ENCODE data around the gene PRKCH. TPM values are rescaled to one million over a fixed set of nuclear protein-coding genes. Genes with fewer than 3 reads are reported as not detected.
A peak's percentile ranks its signal among the peaks of the same experiment; 100 is the strongest.

Gene PRKCH
- polyA plus RNA-seq, 6 donors from 2014 or later: 0.59 to 2.8 (median 2.1) TPM

DNA sequence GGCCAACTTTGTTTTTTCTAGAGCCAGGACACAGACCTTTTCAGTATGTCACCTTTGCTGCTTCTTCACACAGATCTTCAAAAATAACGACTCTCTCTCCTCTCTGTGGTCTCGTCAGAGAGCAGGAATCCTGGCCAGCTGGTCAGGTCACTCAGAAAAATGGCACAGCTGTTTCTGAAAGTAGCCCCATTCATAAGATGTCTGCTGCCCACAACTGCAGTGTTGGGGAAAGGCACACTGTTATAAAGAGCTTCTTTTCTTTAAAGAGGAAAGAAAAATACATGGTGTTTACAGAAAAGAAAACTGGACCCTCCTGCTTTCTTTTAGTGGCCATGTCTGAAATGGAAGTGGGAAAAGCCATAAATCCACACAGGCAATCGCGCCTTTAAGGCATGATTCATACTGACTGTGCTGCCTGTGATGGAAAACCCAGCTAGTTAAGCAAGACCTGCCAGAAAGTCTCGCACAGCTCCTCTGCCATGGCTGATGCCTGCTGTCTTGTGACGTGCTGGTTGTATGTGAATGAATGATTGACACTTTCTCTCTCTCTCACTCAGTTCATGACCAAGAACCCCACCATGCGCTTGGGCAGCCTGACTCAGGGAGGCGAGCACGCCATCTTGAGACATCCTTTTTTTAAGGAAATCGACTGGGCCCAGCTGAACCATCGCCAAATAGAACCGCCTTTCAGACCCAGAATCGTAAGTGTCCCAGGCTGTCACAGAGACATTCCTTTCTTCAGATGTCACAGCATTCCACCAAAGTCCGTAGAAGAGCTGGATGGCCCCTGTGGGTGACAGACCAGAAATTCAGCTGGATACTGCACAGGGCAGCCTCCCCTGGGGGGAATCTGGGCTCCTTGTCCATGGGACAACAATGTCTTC is 226.0 kb downstream of the PRKCH start:
- peaks cover 6 to 27% (median 21%) of the 10 kb centered on the region in 3 donors for H3K4me1 Mint-ChIP-seq
- ATAC-seq (ENCODE audit: low read depth in 2 of 2) (no peak), DNase-seq (no peak)
- peak overlapping the region in 2 of 6 donors; percentile 18 to 78 for H3K27ac Mint-ChIP-seq
- H3K36me3 Mint-ChIP-seq: no peaks in the 10 kb centered on the region
- H3K27me3 Mint-ChIP-seq: no peaks in the 10 kb centered on the region
- peaks cover 0 to 2% (median 0%) of the 10 kb centered on the region in 7 donors for H3K9me3 Mint-ChIP-seq
- no peak overlapping the region for H3K4me3 Mint-ChIP-seq

GRCh38 chr14:61549425-61549824 is 228.0 kb downstream of the PRKCH start:
- no peaks in the 10 kb centered on the region for H3K27me3 Mint-ChIP-seq

GRCh38 chr14:61551384-61551783 is 230.0 kb downstream of the PRKCH start:
- DNase-seq (no peak), ATAC-seq (ENCODE audit: low read depth in 2 of 2) (no peak)
- peaks cover 0 to 2% (median 0%) of the 10 kb centered on the region in 7 donors for H3K9me3 Mint-ChIP-seq
- H3K27me3 Mint-ChIP-seq: no peaks in the 10 kb centered on the region
- H3K4me3 Mint-ChIP-seq: no peak overlapping the region
- peaks cover 34 to 64% (median 57%) of the 10 kb centered on the region in 3 donors for H3K4me1 Mint-ChIP-seq
- no peaks in the 10 kb centered on the region for H3K36me3 Mint-ChIP-seq
- H3K27ac Mint-ChIP-seq: peak overlapping the region; percentile 17 to 97 (median 90)

More at GRCh38 chr14:61549425-61549824, 228.0 kb downstream of the PRKCH start:
- ATAC-seq (ENCODE audit: low read depth in 2 of 2) (no peak), DNase-seq (no peak)
- Mint-ChIP-seq H3K9me3 (peaks cover 0 to 2% (median 0%) of the 10 kb centered on the region in 7 donors), H3K36me3 (no peaks in the 10 kb centered on the region), H3K4me1 (peaks cover 25 to 47% (median 41%) of the 10 kb centered on the region in 3 donors), H3K4me3 (no peak overlapping the region), H3K27ac (peak overlapping the region in 2 of 6 donors; percentile 42 to 72)

DNA sequence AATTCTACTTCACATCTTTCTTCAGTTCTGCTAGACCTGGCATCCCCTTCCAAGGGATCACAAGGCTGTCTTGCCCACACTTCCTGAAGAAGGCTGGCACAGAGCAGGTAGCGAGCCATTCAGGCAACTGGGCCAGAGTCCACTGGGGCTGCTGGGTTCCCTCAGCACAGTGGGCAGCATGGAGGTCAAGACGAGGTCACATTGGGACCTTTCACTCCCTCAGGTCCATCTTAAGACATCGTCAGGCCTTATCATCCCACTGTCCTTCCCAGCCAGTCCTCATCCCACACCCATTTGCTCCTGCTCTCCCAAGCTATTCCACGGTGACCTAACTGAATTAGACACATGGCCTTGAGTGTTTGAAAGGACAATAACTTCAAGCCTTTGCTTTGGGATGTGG is 230.9 kb downstream of the PRKCH start:
- DNase-seq (no peak), ATAC-seq (ENCODE audit: low read depth in 2 of 2) (no peak)
- peak overlapping the region in 1 of 8 donors; percentile 87 for H3K4me3 Mint-ChIP-seq
- H3K36me3 Mint-ChIP-seq: no peaks in the 10 kb centered on the region
- peaks cover 0 to 2% (median 0%) of the 10 kb centered on the region in 7 donors for H3K9me3 Mint-ChIP-seq
- H3K4me1 Mint-ChIP-seq: peaks cover 38 to 66% (median 62%) of the 10 kb centered on the region in 3 donors
- H3K27ac Mint-ChIP-seq: peak overlapping the region; percentile 93 to 99 (median 96)
- no peaks in the 10 kb centered on the region for H3K27me3 Mint-ChIP-seq

GRCh38 chr14:61553730-61554641 is 232.6 kb downstream of the PRKCH start:
- Mint-ChIP-seq H3K27me3 (no peaks in the 10 kb centered on the region), H3K36me3 (no peaks in the 10 kb centered on the region), H3K4me3 (peak overlapping the region in 7 of 8 donors; percentile 70 to 89 (median 83)), H3K9me3 (peaks cover 0 to 2% (median 0%) of the 10 kb centered on the region in 7 donors), H3K27ac (peak overlapping the region; percentile 93 to 99 (median 96)), H3K4me1 (peaks cover 42 to 71% (median 65%) of the 10 kb centered on the region in 3 donors)
- DNase-seq: no peak
- no peak for ATAC-seq (ENCODE audit: low read depth in 2 of 2)

DNA sequence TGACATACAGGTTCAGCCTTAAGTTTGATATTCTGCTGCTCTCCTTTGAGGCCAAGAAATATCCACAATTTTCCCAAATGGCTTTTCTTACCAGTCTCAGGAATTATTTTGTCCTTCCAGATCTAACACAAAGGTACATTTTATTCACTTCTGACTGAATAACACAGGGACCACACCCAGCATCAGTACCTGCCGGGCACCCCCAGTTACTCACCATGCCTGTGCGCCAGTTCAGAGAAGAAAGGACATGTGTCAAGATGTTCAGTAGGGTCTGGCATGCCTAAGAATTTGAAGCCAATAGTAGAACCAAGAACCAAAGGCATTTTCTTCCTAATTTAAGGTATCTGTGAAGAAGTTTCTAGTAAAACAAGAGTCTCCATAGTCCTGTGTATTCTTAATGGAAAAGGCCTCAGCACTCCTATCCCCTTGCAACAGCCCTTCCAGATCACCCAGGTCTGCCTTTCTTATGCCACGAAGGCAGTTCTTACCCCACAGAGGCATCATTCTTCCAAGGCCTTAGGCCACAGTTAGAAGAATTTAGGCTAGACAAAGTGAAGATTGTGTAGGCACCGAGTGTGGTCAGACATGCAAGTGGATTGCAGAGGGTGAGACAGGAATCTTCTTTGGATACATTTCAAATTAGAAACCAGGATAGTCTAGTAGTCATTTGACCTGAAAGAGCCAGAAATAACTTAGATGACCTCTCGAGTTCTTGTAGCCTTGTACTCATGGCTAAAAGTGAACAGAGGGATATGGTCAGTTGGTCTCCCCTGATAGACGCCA is 233.9 kb downstream of the PRKCH start:
- ATAC-seq (ENCODE audit: low read depth in 2 of 2) (no peak), DNase-seq (no peak)
- H3K4me1 Mint-ChIP-seq: peaks cover 36 to 68% (median 65%) of the 10 kb centered on the region in 3 donors
- no peaks in the 10 kb centered on the region for H3K36me3 Mint-ChIP-seq
- H3K27me3 Mint-ChIP-seq: no peaks in the 10 kb centered on the region
- H3K4me3 Mint-ChIP-seq: peak overlapping the region in 3 of 8 donors; percentile 23 to 57 (median 30)
- H3K9me3 Mint-ChIP-seq: peaks cover 0 to 2% (median 0%) of the 10 kb centered on the region in 7 donors
- peak overlapping the region in 5 of 6 donors; percentile 34 to 87 (median 43) for H3K27ac Mint-ChIP-seq

DNA sequence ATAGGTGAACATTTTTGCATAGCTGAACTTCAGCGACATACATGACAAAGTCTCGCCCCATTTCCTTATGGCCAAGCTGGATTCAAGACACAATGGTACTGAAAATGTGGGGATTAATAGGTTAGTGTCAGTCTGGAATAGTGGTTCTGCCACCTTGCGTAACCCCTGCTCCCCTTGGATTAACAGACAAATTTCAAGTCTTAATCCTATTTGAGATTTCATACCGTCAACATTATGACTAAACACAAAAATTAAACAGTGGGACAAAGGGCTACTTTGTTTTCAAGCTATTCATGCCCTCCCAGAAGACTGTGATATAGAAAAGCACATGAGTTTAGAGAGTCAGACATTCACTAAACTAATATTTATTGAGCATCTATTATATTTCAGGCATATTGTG is 235.1 kb downstream of the PRKCH start:
- H3K27ac Mint-ChIP-seq: peak overlapping the region in 2 of 6 donors; percentile 48 to 63
- H3K36me3 Mint-ChIP-seq: no peaks in the 10 kb centered on the region
- no peaks in the 10 kb centered on the region for H3K27me3 Mint-ChIP-seq
- ATAC-seq (ENCODE audit: low read depth in 2 of 2): no peak
- DNase-seq: no peak
- no peak overlapping the region for H3K4me3 Mint-ChIP-seq
- H3K9me3 Mint-ChIP-seq: peaks cover 0 to 2% (median 0%) of the 10 kb centered on the region in 7 donors
- peaks cover 36 to 62% (median 55%) of the 10 kb centered on the region in 3 donors for H3K4me1 Mint-ChIP-seq

DNA sequence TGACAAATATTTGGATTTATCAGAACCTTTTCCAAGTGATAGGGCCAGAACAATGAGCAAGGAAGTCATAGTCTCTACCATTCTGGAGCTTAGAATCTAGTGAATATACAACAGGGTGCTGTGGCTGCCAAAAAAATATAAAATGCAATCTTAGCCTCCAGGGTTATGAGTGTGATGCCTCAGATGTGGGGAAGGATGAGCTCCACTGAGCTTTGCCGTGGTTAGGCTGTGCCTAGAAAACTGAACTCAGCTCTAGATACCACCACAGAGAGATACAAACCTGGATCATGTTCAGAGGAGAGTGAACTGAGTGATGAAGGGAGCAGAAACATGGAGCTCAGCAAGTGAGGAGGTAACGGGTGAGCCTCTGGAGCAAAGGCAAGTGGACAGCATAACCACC is 235.9 kb downstream of the PRKCH start:
- no peak overlapping the region for H3K4me3 Mint-ChIP-seq
- H3K27ac Mint-ChIP-seq: peak overlapping the region in 3 of 6 donors; percentile 5 to 55 (median 48)
- H3K36me3 Mint-ChIP-seq: no peaks in the 10 kb centered on the region
- H3K4me1 Mint-ChIP-seq: peaks cover 41 to 56% (median 52%) of the 10 kb centered on the region in 3 donors
- no peaks in the 10 kb centered on the region for H3K27me3 Mint-ChIP-seq
- DNase-seq (no peak), ATAC-seq (ENCODE audit: low read depth in 2 of 2) (no peak)
- H3K9me3 Mint-ChIP-seq: no peaks in the 10 kb centered on the region

DNA sequence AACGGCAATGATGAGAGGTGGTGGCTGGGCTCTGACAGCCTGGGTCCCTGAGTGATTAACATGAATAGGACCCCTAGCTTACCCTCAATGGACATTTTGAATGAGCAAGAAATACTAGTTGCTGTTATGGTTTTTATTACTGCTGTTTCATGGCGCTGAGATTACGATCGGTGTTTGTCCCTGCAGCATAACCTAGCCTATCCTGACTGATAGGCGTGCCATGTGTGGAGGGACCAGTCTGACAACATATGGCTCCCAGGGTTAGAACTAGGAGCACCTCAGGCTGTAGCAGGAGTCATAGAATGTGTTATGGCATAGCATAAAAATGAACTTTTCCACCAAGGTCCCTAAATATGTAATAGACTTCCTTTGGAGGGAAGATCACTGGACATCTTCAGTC is 236.5 kb downstream of the PRKCH start:
- no peaks in the 10 kb centered on the region for H3K9me3 Mint-ChIP-seq
- H3K4me3 Mint-ChIP-seq: no peak overlapping the region
- DNase-seq (no peak), ATAC-seq (ENCODE audit: low read depth in 2 of 2) (no peak)
- H3K4me1 Mint-ChIP-seq: peaks cover 38 to 52% (median 50%) of the 10 kb centered on the region in 3 donors
- H3K27ac Mint-ChIP-seq: peak overlapping the region in 1 of 6 donors; percentile 22
- no peaks in the 10 kb centered on the region for H3K36me3 Mint-ChIP-seq
- H3K27me3 Mint-ChIP-seq: no peaks in the 10 kb centered on the region

DNA sequence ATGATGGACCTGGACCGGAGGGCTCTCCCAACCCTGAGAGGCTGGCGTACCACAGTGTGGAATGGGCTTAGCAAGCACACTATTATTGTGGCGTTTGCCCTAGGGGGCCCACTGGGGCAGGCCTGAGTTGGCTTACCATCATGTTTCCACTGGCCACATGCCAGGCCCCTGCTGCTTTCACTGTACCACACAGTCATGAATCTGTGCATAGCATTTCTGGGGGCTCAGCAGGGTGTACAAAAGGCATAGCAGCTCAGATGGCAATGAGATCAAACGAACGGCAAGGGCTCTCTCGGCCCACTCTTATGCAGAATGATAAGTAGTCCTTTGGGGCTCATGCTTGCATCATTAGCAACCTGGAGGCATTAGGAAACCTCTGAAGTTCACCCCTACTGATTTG is 236.9 kb downstream of the PRKCH start:
- peaks cover 35 to 50% (median 46%) of the 10 kb centered on the region in 3 donors for H3K4me1 Mint-ChIP-seq
- no peak overlapping the region for H3K4me3 Mint-ChIP-seq
- ATAC-seq (ENCODE audit: low read depth in 2 of 2): no peak
- no peaks in the 10 kb centered on the region for H3K27me3 Mint-ChIP-seq
- H3K36me3 Mint-ChIP-seq: no peaks in the 10 kb centered on the region
- no peak for DNase-seq
- H3K27ac Mint-ChIP-seq: no peak overlapping the region
- H3K9me3 Mint-ChIP-seq: no peaks in the 10 kb centered on the region

DNA sequence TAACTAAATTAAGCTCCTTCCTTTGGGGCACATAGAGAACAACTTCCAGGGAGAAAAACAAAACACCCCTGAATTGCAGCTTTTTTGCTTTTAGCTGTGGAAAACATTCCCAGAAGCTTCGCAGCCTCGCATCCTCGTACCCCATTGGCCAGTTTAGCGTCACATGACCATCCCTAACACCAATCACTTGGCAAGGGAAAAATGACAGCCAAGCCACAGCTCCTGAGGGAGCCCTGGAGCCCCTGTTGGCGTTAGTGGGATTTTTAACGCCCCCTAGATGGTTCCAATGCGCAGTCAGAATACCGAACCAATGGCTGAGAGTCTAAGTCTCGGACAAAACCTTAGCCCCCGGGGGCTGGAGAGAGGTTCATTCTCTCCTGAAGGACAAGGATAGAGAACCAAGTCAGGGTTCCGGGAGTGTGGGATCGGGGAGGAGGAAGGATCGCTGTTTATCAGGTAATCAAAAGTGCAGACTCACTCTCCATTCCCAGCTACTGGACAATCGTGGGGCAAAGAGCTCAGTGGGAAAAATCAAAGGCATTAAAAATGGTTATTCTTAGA is 238.3 kb downstream of the PRKCH start:
- Mint-ChIP-seq H3K4me3 (no peak overlapping the region), H3K27me3 (no peaks in the 10 kb centered on the region), H3K4me1 (peaks cover 36 to 50% (median 43%) of the 10 kb centered on the region in 3 donors), H3K36me3 (no peaks in the 10 kb centered on the region), H3K27ac (peak overlapping the region in 1 of 6 donors; percentile 42), H3K9me3 (no peaks in the 10 kb centered on the region)
- ATAC-seq (ENCODE audit: low read depth in 2 of 2) (no peak), DNase-seq (no peak)

DNA sequence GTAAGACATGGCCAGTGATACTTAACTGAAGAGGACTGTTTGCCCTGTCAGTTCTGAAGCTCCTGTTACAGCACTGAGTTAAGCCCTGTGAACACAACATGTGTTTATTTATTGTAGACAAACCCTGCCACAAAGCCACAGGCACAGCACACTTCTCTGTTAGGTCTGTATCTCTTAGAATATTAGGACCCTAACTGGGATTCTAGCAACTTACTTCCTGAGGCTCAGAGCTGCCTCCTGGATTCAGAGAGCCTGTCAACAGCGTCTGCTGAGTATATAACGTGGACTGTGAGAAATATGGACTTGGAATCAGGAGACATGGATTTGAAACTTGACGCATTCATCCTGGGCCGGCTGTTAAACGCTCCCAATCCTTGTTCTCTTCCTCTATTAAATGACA is 238.9 kb downstream of the PRKCH start:
- no peak for ATAC-seq (ENCODE audit: low read depth in 2 of 2)
- no peaks in the 10 kb centered on the region for H3K9me3 Mint-ChIP-seq
- peaks cover 34 to 47% (median 43%) of the 10 kb centered on the region in 3 donors for H3K4me1 Mint-ChIP-seq
- H3K36me3 Mint-ChIP-seq: no peaks in the 10 kb centered on the region
- no peaks in the 10 kb centered on the region for H3K27me3 Mint-ChIP-seq
- H3K27ac Mint-ChIP-seq: peak overlapping the region in 3 of 6 donors; percentile 38 to 80 (median 42)
- no peak overlapping the region for H3K4me3 Mint-ChIP-seq
- DNase-seq: no peak
